ENCODE data around the gene GSTT2B. TPM values are rescaled to one million over a fixed set of nuclear protein-coding genes. Genes with fewer than 3 reads are reported as not detected.

GSTT2B gene
- polyA plus RNA-seq, 1 of the 3 experiments (the other 2 are of a cell fraction), result 32.8 TPM

GRCh38 chr22:23970816-23971486 lies 10.0 kb upstream of the GSTT2B start (continued):
- TF ChIP-seq ZBTB33 (IDR thresholded peaks at IDR 0.05; ENCODE audit: borderline replicate concordance, low read depth), result no peak

GRCh38 chr22:23970201-23970641 lies 9.2 kb upstream of the GSTT2B start:
- DNase-seq, result no peak
- H3K27ac ChIP-seq (ENCODE audit: low read depth in 2 of 2, low read length in 1 of 2), result no peak overlapping the region
- no peak overlapping the region for H3K4me2 ChIP-seq
- peaks cover 5% of the 10 kb centered on the region for H3F3A ChIP-seq (replicated peaks; ENCODE audit: insufficient read depth)
- H3K4me3 ChIP-seq (ENCODE audit: low read depth in 2 of 2, low read length in 1 of 2), result no peak overlapping the region
- CTCF ChIA-PET, result no interaction called here
- peaks cover 16 to 20% of the 10 kb centered on the region in 2 experiments for H3K36me3 ChIP-seq (replicated peaks in 1 of 2; ENCODE audit: control insufficient read depth in 1 of 2, insufficient read depth in 2 of 2, low read length in 1 of 2)
- H3K9me2 ChIP-seq, result no peaks in the 10 kb centered on the region
- H3K27me3 ChIP-seq (ENCODE audit: insufficient read depth), result no peaks in the 10 kb centered on the region
- H3K4me1 ChIP-seq (ENCODE audit: control insufficient read depth in 1 of 2, insufficient read depth in 2 of 2, low read depth in 1 of 2, low read length in 1 of 2), result no peaks in the 10 kb centered on the region; a peak in 1 of 4 replicates
- no peak overlapping the region for H3K9ac ChIP-seq
- no peak overlapping the region for H2AFZ ChIP-seq (ENCODE audit: low read depth)
- POLR2A ChIA-PET, result no interaction called here
- TF ChIP-seq RFX5 (IDR thresholded peaks at IDR 0.05; ENCODE audit: low read length) (no peak), REST (IDR thresholded peaks at IDR 0.05; ENCODE audit: low read depth, low read length) (no peak), PBX3 (IDR thresholded peaks at IDR 0.05) (no peak), MEF2A (IDR thresholded peaks at IDR 0.05; ENCODE audit: borderline replicate concordance, low read depth) (no peak), TEAD4 (IDR thresholded peaks at IDR 0.05; ENCODE audit: borderline replicate concordance, insufficient read depth) (no peak), RXRA (IDR thresholded peaks at IDR 0.05; ENCODE audit: borderline replicate concordance, low read depth) (no peak), EZH2phosphoT487 (IDR thresholded peaks at IDR 0.05; ENCODE audit: borderline replicate concordance, low read depth) (no peak), TCF12 (IDR thresholded peaks at IDR 0.05) (no peak), MXI1 (IDR thresholded peaks at IDR 0.05; ENCODE audit: low read depth, low read length) (no peak), GATA2 (CRISPR knock-in tag; IDR thresholded peaks at IDR 0.05) (no peak), JUND (IDR thresholded peaks at IDR 0.05) (no peak), YY1 (IDR thresholded peaks at IDR 0.05; ENCODE audit: low read depth) (no peak), IRF3 (IDR thresholded peaks at IDR 0.05; ENCODE audit: low read depth, low read length) (no peak), FOSL2 (IDR thresholded peaks at IDR 0.05; ENCODE audit: borderline replicate concordance, low read depth) (no peak), FOXM1 (IDR thresholded peaks at IDR 0.05; ENCODE audit: low read depth) (no peak)
- H3K9me3 ChIP-seq, result no peaks in the 10 kb centered on the region
- WGBS (ENCODE audit: low lambda C conversion rate), result 93% methylated on average over 5 of the region's 5 CpGs
- H4K20me1 ChIP-seq (ENCODE audit: insufficient read depth), result no peaks in the 10 kb centered on the region
- H3K79me2 ChIP-seq (ENCODE audit: insufficient read depth), result peaks cover 28% of the 10 kb centered on the region; the same call in 1 of the 2 replicates
